ENCODE measurements around the gene SEMA3C. TPM values are rescaled to one million over a fixed set of nuclear protein-coding genes. Genes with fewer than 3 reads are reported as not detected.

The SEMA3C gene
- total and polyA plus RNA-seq, 10 donors, result 1.1 to 53.7 (median 13.0) TPM

GRCh38 chr7:80950550-80950967, 31.7 kb upstream of the SEMA3C start:
- no peaks in the 10 kb centered on the region for H3K27me3 ChIP-seq (replicated peaks in 1 of 7)
- H3K27ac ChIP-seq, result no peak overlapping the region
- TF ChIP-seq POLR2AphosphoS5 (IDR thresholded peaks at IDR 0.05), result no peak
- WGBS, 5 donors, result 4 to 15% (median 6%) methylated on average over 2 of the region's 2 CpGs
- no peak overlapping the region for H3K4me3 ChIP-seq
- no peaks in the 10 kb centered on the region for H3K4me1 ChIP-seq
- no peak for DNase-seq
- H3K9me3 ChIP-seq, result peaks cover 0 to 4% (median 0%) of the 10 kb centered on the region in 8 donors
- H3K36me3 ChIP-seq, result no peaks in the 10 kb centered on the region
- intact Hi-C loops (cut with DNase I; ENCODE audit: low total_unique reads), result no loop called here

GRCh38 chr7:80949449-80949848, 30.6 kb upstream of the SEMA3C start:
- no peak for DNase-seq
- no peaks in the 10 kb centered on the region for H3K27me3 ChIP-seq (replicated peaks in 1 of 7)
- H3K9me3 ChIP-seq, result peaks cover 0 to 4% (median 0%) of the 10 kb centered on the region in 8 donors
- no peaks in the 10 kb centered on the region for H3K4me1 ChIP-seq
- TF ChIP-seq POLR2AphosphoS5 (IDR thresholded peaks at IDR 0.05) (no peak), POLR2A (IDR thresholded peaks at IDR 0.05) (no peak), CTCF (IDR thresholded peaks at IDR 0.05 in 8 of 11, conservative IDR thresholded peaks at IDR 0.05 in 3 of 11) (no peak)
- H3K36me3 ChIP-seq, result no peaks in the 10 kb centered on the region
- H3K4me3 ChIP-seq, result no peak overlapping the region
- 70 to 92% (median 79%) methylated on average over 1 of the region's 1 CpG for WGBS, 5 donors
- intact Hi-C loops (cut with DNase I; ENCODE audit: low total_unique reads), result no loop called here
- H3K27ac ChIP-seq, result no peak overlapping the region

- no peak for DNase-seq
- H3K4me3 ChIP-seq, result no peak overlapping the region
- peaks cover 0 to 5% (median 0%) of the 10 kb centered on the region in 6 donors for H3K4me1 ChIP-seq
- intact Hi-C loops (cut with DNase I; ENCODE audit: low total_unique reads), result no loop called here
- TF ChIP-seq POLR2A (IDR thresholded peaks at IDR 0.05) (no peak), POLR2AphosphoS5 (IDR thresholded peaks at IDR 0.05) (no peak), CTCF (IDR thresholded peaks at IDR 0.05 in 8 of 11, conservative IDR thresholded peaks at IDR 0.05 in 3 of 11) (no peak)
- no peaks in the 10 kb centered on the region for H3K36me3 ChIP-seq
- no peak overlapping the region for H3K27ac ChIP-seq
- peaks cover 0 to under 1% (median 0%) of the 10 kb centered on the region in 8 donors for H3K9me3 ChIP-seq
- no peaks in the 10 kb centered on the region for H3K27me3 ChIP-seq (replicated peaks in 1 of 7)
These were observed 28.0 kb upstream of the SEMA3C start for GRCh38 chr7:80946858-80947257.

GRCh38 chr7:80945976-80946375, 27.1 kb upstream of the SEMA3C start:
- H3K36me3 ChIP-seq, result no peaks in the 10 kb centered on the region
- H3K27ac ChIP-seq, result no peak overlapping the region
- H3K4me1 ChIP-seq, result peaks cover 0 to 9% (median 0%) of the 10 kb centered on the region in 6 donors
- H3K9me3 ChIP-seq, result no peaks in the 10 kb centered on the region
- no peak for DNase-seq
- intact Hi-C loops (cut with DNase I; ENCODE audit: low total_unique reads), result no loop called here
- TF ChIP-seq POLR2A (IDR thresholded peaks at IDR 0.05), result no peak
- no peak overlapping the region for H3K4me3 ChIP-seq
- 64 to 81% (median 72%) methylated on average over 2 of the region's 2 CpGs for WGBS, 5 donors
- H3K27me3 ChIP-seq (replicated peaks in 1 of 7), result no peaks in the 10 kb centered on the region

- no peak for DNase-seq
These were observed 24.5 kb upstream of the SEMA3C start for GRCh38 chr7:80943342-80943741.

More at GRCh38 chr7:80943342-80943741, 24.5 kb upstream of the SEMA3C start:
- Histone ChIP-seq H3K27me3 (replicated peaks in 1 of 7) (no peaks in the 10 kb centered on the region), H3K9me3 (no peaks in the 10 kb centered on the region), H3K4me3 (no peak overlapping the region), H3K27ac (peak overlapping the region in 4 of 8 donors; percentile 21 to 57 (median 42)), H3K36me3 (no peaks in the 10 kb centered on the region), H3K4me1 (peaks cover 0 to 9% (median 0%) of the 10 kb centered on the region in 6 donors)
- 92 to 100% (median 96%) methylated on average over 1 of the region's 1 CpG for WGBS, 5 donors
- no peak for TF ChIP-seq POLR2AphosphoS5 (IDR thresholded peaks at IDR 0.05)
- no peak for TF ChIP-seq POLR2A (IDR thresholded peaks at IDR 0.05)
- no peak for TF ChIP-seq CTCF (IDR thresholded peaks at IDR 0.05 in 8 of 11, conservative IDR thresholded peaks at IDR 0.05 in 3 of 11)
- intact Hi-C loops (cut with DNase I; ENCODE audit: low total_unique reads), result no loop called here

Measured in spleen (tissue), 11 donors.